ENCODE measurements around the gene SRPK3. TPM values are rescaled to one million over a fixed set of nuclear protein-coding genes. Genes with fewer than 3 reads are reported as not detected.

The SRPK3 gene
- total RNA-seq, 3 donors from 2014 or later: 0.55 to 4.6 (median 1.0) TPM

GRCh38 chrX:153832728-153833127 is 51.9 kb downstream of the SRPK3 start:
- no peaks in the 10 kb centered on the region for H3K9me3 ChIP-seq
- no peaks in the 10 kb centered on the region for H3K4me1 ChIP-seq (ENCODE audit: low read depth)
- H3K4me3 ChIP-seq: no peak overlapping the region
- DNase-seq (no peak), ATAC-seq (no peak)
- intact Hi-C loops (cut with DNase I, micrococcal nuclease): no loop called here
- TF ChIP-seq CTCF (IDR thresholded peaks at IDR 0.05): no peak
- no peaks in the 10 kb centered on the region for H3K36me3 ChIP-seq (ENCODE audit: low read depth)

Other genes with a start within 250 kb of the SRPK3 start
- 10 to 100 TPM; 13.1 to 19.9 (median 16.0) TPM for gene CCNQ, start 181.9 kb upstream of the SRPK3 start, total RNA-seq
- not detected for gene DUSP9, start 133.8 kb upstream of the SRPK3 start, total RNA-seq
- gene PNCK, start 107.2 kb upstream of the SRPK3 start, total RNA-seq: 10 to 100 TPM in 1 of 3 donors, 1 to 10 TPM in 2; 4.6 to 63.0 (median 5.5) TPM
- gene SLC6A8, start 93.1 kb upstream of the SRPK3 start, total RNA-seq: 100 to 1,000 TPM; 214 to 313 (median 251) TPM
- 100 to 1,000 TPM; 158 to 209 (median 181) TPM for gene BCAP31, start 56.7 kb upstream of the SRPK3 start, total RNA-seq
- gene ABCD1, start 56.2 kb upstream of the SRPK3 start, total RNA-seq: 10 to 100 TPM; 13.0 to 27.3 (median 13.0) TPM
- 10 to 100 TPM in 1 of 3 donors, 1 to 10 TPM in 2; 3.0 to 44.9 (median 3.3) TPM for gene PLXNB3, start 16.8 kb upstream of the SRPK3 start, total RNA-seq
- gene IDH3G, start 13.3 kb downstream of the SRPK3 start, total RNA-seq: 10 to 100 TPM; 57.8 to 89.9 (median 79.3) TPM
- gene SSR4, start 13.6 kb downstream of the SRPK3 start, total RNA-seq: 100 to 1,000 TPM; 129 to 297 (median 174) TPM
- gene PDZD4, start 49.5 kb downstream of the SRPK3 start, total RNA-seq: 10 to 100 TPM in 1 of 3 donors, 1 to 10 TPM in 2; 1.5 to 24.2 (median 2.8) TPM
- 10 to 100 TPM in 1 of 3 donors, 1 to 10 TPM in 2; 3.0 to 66.9 (median 7.0) TPM for gene L1CAM, start 105.1 kb downstream of the SRPK3 start, total RNA-seq
- gene AVPR2, start 123.6 kb downstream of the SRPK3 start, total RNA-seq: under 1 TPM; 0.43 to 0.78 (median 0.54) TPM
- gene ARHGAP4, start 145.2 kb downstream of the SRPK3 start, total RNA-seq: 10 to 100 TPM; 35.0 to 47.8 (median 36.7) TPM
- gene NAA10, start 154.0 kb downstream of the SRPK3 start, total RNA-seq: 10 to 100 TPM; 52.2 to 72.3 (median 68.9) TPM
- gene RENBP, start 163.6 kb downstream of the SRPK3 start, total RNA-seq: 10 to 100 TPM in 2 of 3 donors, 1 to 10 TPM in 1; 3.5 to 21.2 (median 10.2) TPM
- 10 to 100 TPM; 36.3 to 56.5 (median 48.2) TPM for gene HCFC1, start 190.8 kb downstream of the SRPK3 start, total RNA-seq
- 1 to 10 TPM; 4.8 to 7.9 (median 7.8) TPM for gene TMEM187, start 191.7 kb downstream of the SRPK3 start, total RNA-seq
- 10 to 100 TPM; 66.5 to 96.0 (median 85.2) TPM for gene IRAK1, start 238.9 kb downstream of the SRPK3 start, total RNA-seq

Measured in mucosa of descending colon (tissue), 3 donors.